Measurements from ENCODE around the gene MPHOSPH9. TPM values are rescaled to one million over a fixed set of nuclear protein-coding genes. Genes with fewer than 3 reads are reported as not detected.

MPHOSPH9 gene
- total and polyA plus RNA-seq, 2 of the 4 experiments (the other 2 are of a cell fraction) = 7.6 to 17.0 TPM

DNA sequence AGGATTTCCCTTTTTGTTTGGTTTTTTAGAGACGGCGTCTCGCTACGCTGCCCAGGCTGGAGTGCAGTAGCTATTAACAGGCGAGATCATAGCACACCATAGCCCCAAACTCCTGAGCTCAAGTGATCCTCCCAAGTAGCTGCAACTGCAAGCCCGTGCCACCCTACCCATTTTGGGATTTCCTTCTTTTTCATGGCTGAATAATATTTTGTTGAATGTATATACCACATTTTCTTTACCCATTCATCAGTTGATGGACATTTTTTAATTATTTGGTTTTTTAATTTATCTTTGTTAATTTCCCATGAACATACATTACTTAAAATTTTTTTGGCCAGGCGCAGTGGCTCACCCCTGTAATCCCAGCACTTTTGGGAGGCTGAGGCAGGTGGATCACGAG, 97.3 kb downstream of the MPHOSPH9 start:
- H2AFZ ChIP-seq (replicated peaks; ENCODE audit: low read length, poor library complexity) = no peak overlapping the region
- peaks cover 19% of the 10 kb centered on the region for H3K9me1 ChIP-seq (ENCODE audit: insufficient read depth, low read length)
- peaks cover 7% of the 10 kb centered on the region for H3K36me3 ChIP-seq (ENCODE audit: control insufficient read depth, insufficient read depth, low read length)
- no peak overlapping the region for H3K23ac ChIP-seq (ENCODE audit: low read depth, low read length)
- ATAC-seq (ENCODE audit: low read depth) (no peak), DNase-seq (no peak)
- no peak overlapping the region for H3K14ac ChIP-seq (replicated peaks; ENCODE audit: low read depth, low read length)
- no peak overlapping the region for H4K91ac ChIP-seq (ENCODE audit: insufficient read depth, low read depth, low read length)
- H3K9me3 ChIP-seq (ENCODE audit: control insufficient read depth, insufficient read depth, low read length) = no peaks in the 10 kb centered on the region
- H2AK5ac ChIP-seq (ENCODE audit: low read depth, low read length) = no peak overlapping the region
- H4K8ac ChIP-seq (ENCODE audit: low read depth in 2 of 2, low read length in 2 of 2) = no peak overlapping the region
- H2BK5ac ChIP-seq (ENCODE audit: low read depth, low read length, poor library complexity, severe bottlenecking) = no peak overlapping the region
- H2BK120ac ChIP-seq (ENCODE audit: low read depth, low read length) = no peak overlapping the region
- CTCF ChIA-PET = interaction anchor here (0.6 to 1.0 kb wide), 2 partner anchors 12 to 21 kb away, joined by 4 to 5 read pairs; no protein-coding TSS in a partner anchor
- no peak overlapping the region for H3K4me2 ChIP-seq (ENCODE audit: low read depth, low read length)
- H2AK9ac ChIP-seq (replicated peaks; ENCODE audit: low read depth, low read length, poor library complexity) = no peak overlapping the region
- H3K4me1 ChIP-seq (ENCODE audit: control insufficient read depth, insufficient read depth, low read length) = peaks cover 20% of the 10 kb centered on the region
- no peak overlapping the region for H3K4me3 ChIP-seq (ENCODE audit: insufficient read depth, low read depth, low read length)
- POLR2A ChIA-PET (ENCODE audit: unreplicated experiment) = no interaction called here
- H4K5ac ChIP-seq (ENCODE audit: low read depth, low read length) = no peak overlapping the region
- no peak overlapping the region for H3K4ac ChIP-seq (ENCODE audit: low read depth, low read length)
- no peaks in the 10 kb centered on the region for H3K27me3 ChIP-seq (ENCODE audit: control insufficient read depth, insufficient read depth, low read length)
- no peak overlapping the region for H2BK20ac ChIP-seq (ENCODE audit: low read depth, low read length)
- H3K56ac ChIP-seq (ENCODE audit: extremely low read depth, insufficient read depth, low read length) = no peak overlapping the region
- no CpG with 5 or more reads among the region's 8 CpGs for WGBS, 2 experiments (ENCODE audit: extremely low coverage in 2 of 2, insufficient read length in 1 of 2)
- no TSS peak for BruUV-seq (replicated peaks)
- intact Hi-C loops (cut with micrococcal nuclease) = no loop called here
- TF ChIP-seq POLR2A (IDR thresholded peaks at IDR 0.05; ENCODE audit: low read depth, low read length) (no peak), RAD21 (IDR thresholded peaks at IDR 0.05; ENCODE audit: low read length) (no peak), FOS (IDR thresholded peaks at IDR 0.05; ENCODE audit: low read depth, low read length) (no peak), MAZ (IDR thresholded peaks at IDR 0.05; ENCODE audit: borderline replicate concordance, low read depth, low read length) (no peak), CEBPB (IDR thresholded peaks at IDR 0.05; ENCODE audit: low read depth, low read length) (no peak), MAFK (IDR thresholded peaks at IDR 0.05; ENCODE audit: low read depth, low read length) (no peak), SMC3 (IDR thresholded peaks at IDR 0.05; ENCODE audit: low read depth, low read length) (no peak), MXI1 (IDR thresholded peaks at IDR 0.05; ENCODE audit: borderline replicate concordance, low read depth, low read length) (no peak), RCOR1 (IDR thresholded peaks at IDR 0.05; ENCODE audit: insufficient replicate concordance, low read length) (no peak), CHD1 (IDR thresholded peaks at IDR 0.05; ENCODE audit: low read depth, low read length) (no peak), RFX5 (IDR thresholded peaks at IDR 0.05; ENCODE audit: low read depth, low read length) (no peak), NFE2L2 (IDR thresholded peaks at IDR 0.05; ENCODE audit: low read depth, low read length) (no peak), BHLHE40 (IDR thresholded peaks at IDR 0.05; ENCODE audit: low read depth, low read length) (no peak)
- TF ChIP-seq, protein P1, sequence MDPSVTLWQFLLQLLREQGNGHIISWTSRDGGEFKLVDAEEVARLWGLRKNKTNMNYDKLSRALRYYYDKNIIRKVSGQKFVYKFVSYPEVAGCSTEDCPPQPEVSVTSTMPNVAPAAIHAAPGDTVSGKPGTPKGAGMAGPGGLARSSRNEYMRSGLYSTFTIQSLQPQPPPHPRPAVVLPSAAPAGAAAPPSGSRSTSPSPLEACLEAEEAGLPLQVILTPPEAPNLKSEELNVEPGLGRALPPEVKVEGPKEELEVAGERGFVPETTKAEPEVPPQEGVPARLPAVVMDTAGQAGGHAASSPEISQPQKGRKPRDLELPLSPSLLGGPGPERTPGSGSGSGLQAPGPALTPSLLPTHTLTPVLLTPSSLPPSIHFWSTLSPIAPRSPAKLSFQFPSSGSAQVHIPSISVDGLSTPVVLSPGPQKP (IDR thresholded peaks at IDR 0.05; ENCODE audit: borderline replicate concordance, low read depth, low read length) = no peak
- TF ChIP-seq, protein P2, sequence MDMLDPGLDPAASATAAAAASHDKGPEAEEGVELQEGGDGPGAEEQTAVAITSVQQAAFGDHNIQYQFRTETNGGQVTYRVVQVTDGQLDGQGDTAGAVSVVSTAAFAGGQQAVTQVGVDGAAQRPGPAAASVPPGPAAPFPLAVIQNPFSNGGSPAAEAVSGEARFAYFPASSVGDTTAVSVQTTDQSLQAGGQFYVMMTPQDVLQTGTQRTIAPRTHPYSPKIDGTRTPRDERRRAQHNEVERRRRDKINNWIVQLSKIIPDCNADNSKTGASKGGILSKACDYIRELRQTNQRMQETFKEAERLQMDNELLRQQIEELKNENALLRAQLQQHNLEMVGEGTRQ (IDR thresholded peaks at IDR 0.05; ENCODE audit: low read depth, low read length) = no peak
- TF ChIP-seq, protein P3, sequence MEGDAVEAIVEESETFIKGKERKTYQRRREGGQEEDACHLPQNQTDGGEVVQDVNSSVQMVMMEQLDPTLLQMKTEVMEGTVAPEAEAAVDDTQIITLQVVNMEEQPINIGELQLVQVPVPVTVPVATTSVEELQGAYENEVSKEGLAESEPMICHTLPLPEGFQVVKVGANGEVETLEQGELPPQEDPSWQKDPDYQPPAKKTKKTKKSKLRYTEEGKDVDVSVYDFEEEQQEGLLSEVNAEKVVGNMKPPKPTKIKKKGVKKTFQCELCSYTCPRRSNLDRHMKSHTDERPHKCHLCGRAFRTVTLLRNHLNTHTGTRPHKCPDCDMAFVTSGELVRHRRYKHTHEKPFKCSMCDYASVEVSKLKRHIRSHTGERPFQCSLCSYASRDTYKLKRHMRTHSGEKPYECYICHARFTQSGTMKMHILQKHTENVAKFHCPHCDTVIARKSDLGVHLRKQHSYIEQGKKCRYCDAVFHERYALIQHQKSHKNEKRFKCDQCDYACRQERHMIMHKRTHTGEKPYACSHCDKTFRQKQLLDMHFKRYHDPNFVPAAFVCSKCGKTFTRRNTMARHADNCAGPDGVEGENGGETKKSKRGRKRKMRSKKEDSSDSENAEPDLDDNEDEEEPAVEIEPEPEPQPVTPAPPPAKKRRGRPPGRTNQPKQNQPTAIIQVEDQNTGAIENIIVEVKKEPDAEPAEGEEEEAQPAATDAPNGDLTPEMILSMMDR (conservative IDR thresholded peaks at IDR 0.05; ENCODE audit: low read depth, low read length) = no peak
- H4K20me1 ChIP-seq (ENCODE audit: insufficient read depth, low read length) = peaks cover 6% of the 10 kb centered on the region; the same call in 1 of the 2 replicates
- no peak overlapping the region for H3K18ac ChIP-seq (ENCODE audit: low read depth, low read length)
- no peak overlapping the region for H3K9ac ChIP-seq (ENCODE audit: low read depth, low read length)
- peaks cover 22 to 39% of the 10 kb centered on the region in 2 experiments for H3K79me1 ChIP-seq (ENCODE audit: low read depth in 1 of 2, low read length in 2 of 2)
- no peak overlapping the region for H3K27ac ChIP-seq (ENCODE audit: insufficient read depth, low read length)
- H2BK15ac ChIP-seq (ENCODE audit: low read depth, low read length) = no peak overlapping the region
- in situ Hi-C loops (cut with MboI; ENCODE audit: low sequenced_read_pairs) = no loop called here
- dilution Hi-C loops (cut with HindIII; ENCODE audit: low sequenced_read_pairs, unreplicated experiment) = no loop called here

Measured in IMR-90 (cell line).